ENCODE measurements around the gene DCAF4. TPM values are rescaled to one million over a fixed set of nuclear protein-coding genes. Genes with fewer than 3 reads are reported as not detected.

DCAF4 gene
- total RNA-seq, 3 donors from 2014 or later (not counting 1 experiment from before 2014, with no cell fraction given), result 4.6 to 18.6 (median 16.5) TPM

GRCh38 chr14:72917094-72917802 is 9.0 kb upstream of the DCAF4 start:
- Mint-ChIP-seq H3K27ac (no peak overlapping the region), H3K36me3 (no peaks in the 10 kb centered on the region), H3K27me3 (ENCODE audit: low read depth in 2 of 2) (peaks cover 38 to 41% of the 10 kb centered on the region in 2 donors), H3K9me3 (no peaks in the 10 kb centered on the region), H3K4me1 (no peaks in the 10 kb centered on the region), H3K4me3 (no peak overlapping the region)
- Histone ChIP-seq H3K4me3 (ENCODE audit: low read length) (no peak overlapping the region), H3K4me1 (ENCODE audit: control insufficient read depth, insufficient read depth, low read length) (no peaks in the 10 kb centered on the region), H3K27me3 (ENCODE audit: control insufficient read depth, insufficient read depth, low read length) (peaks cover 10% of the 10 kb centered on the region), H3K36me3 (ENCODE audit: control insufficient read depth, insufficient read depth, low read length) (no peaks in the 10 kb centered on the region), H3K27ac (ENCODE audit: low read length) (no peak overlapping the region), H3K9me3 (ENCODE audit: control insufficient read depth, insufficient read depth, low read length) (no peaks in the 10 kb centered on the region)
- intact Hi-C loops (cut with micrococcal nuclease), result no loop called here
- TF ChIP-seq, protein P1, sequence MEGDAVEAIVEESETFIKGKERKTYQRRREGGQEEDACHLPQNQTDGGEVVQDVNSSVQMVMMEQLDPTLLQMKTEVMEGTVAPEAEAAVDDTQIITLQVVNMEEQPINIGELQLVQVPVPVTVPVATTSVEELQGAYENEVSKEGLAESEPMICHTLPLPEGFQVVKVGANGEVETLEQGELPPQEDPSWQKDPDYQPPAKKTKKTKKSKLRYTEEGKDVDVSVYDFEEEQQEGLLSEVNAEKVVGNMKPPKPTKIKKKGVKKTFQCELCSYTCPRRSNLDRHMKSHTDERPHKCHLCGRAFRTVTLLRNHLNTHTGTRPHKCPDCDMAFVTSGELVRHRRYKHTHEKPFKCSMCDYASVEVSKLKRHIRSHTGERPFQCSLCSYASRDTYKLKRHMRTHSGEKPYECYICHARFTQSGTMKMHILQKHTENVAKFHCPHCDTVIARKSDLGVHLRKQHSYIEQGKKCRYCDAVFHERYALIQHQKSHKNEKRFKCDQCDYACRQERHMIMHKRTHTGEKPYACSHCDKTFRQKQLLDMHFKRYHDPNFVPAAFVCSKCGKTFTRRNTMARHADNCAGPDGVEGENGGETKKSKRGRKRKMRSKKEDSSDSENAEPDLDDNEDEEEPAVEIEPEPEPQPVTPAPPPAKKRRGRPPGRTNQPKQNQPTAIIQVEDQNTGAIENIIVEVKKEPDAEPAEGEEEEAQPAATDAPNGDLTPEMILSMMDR (IDR thresholded peaks at IDR 0.05), result no peak
- ATAC-seq (no peak), DNase-seq (no peak)
- 78% methylated on average over 8 of the region's 9 CpGs for WGBS (ENCODE audit: insufficient coverage)

GRCh38 chr14:72920008-72920407 is 6.3 kb upstream of the DCAF4 start:
- H3K9me3 Mint-ChIP-seq, result no peaks in the 10 kb centered on the region
- DNase-seq (no peak), ATAC-seq (no peak)
- peaks cover 10% of the 10 kb centered on the region for H3K27me3 ChIP-seq (ENCODE audit: control insufficient read depth, insufficient read depth, low read length)
- H3K4me3 ChIP-seq (ENCODE audit: low read length), result no peak overlapping the region
- H3K36me3 Mint-ChIP-seq, result no peaks in the 10 kb centered on the region
- TF ChIP-seq, protein P1 (IDR thresholded peaks at IDR 0.05), result no peak
- H3K27ac Mint-ChIP-seq, result no peak overlapping the region
- H3K9me3 ChIP-seq (ENCODE audit: control insufficient read depth, insufficient read depth, low read length), result no peaks in the 10 kb centered on the region
- H3K4me1 Mint-ChIP-seq, result no peaks in the 10 kb centered on the region
- intact Hi-C loops (cut with micrococcal nuclease), result no loop called here
- H3K36me3 ChIP-seq (ENCODE audit: control insufficient read depth, insufficient read depth, low read length), result no peaks in the 10 kb centered on the region
- H3K27ac ChIP-seq (ENCODE audit: low read length), result no peak overlapping the region
- H3K4me3 Mint-ChIP-seq, result no peak overlapping the region
- peaks cover 28 to 29% of the 10 kb centered on the region in 2 donors for H3K27me3 Mint-ChIP-seq (ENCODE audit: low read depth in 2 of 2)
- WGBS (ENCODE audit: insufficient coverage), result 79% methylated on average over 2 of the region's 2 CpGs
- no peaks in the 10 kb centered on the region for H3K4me1 ChIP-seq (ENCODE audit: control insufficient read depth, insufficient read depth, low read length)

GRCh38 chr14:72921396-72921795 is 4.9 kb upstream of the DCAF4 start:
- Histone ChIP-seq H3K4me3 (ENCODE audit: low read length) (no peak overlapping the region), H3K9me3 (ENCODE audit: control insufficient read depth, insufficient read depth, low read length) (no peaks in the 10 kb centered on the region), H3K36me3 (ENCODE audit: control insufficient read depth, insufficient read depth, low read length) (no peaks in the 10 kb centered on the region), H3K4me1 (ENCODE audit: control insufficient read depth, insufficient read depth, low read length) (peaks cover 6% of the 10 kb centered on the region), H3K27me3 (ENCODE audit: control insufficient read depth, insufficient read depth, low read length) (peaks cover 10% of the 10 kb centered on the region), H3K27ac (ENCODE audit: low read length) (no peak overlapping the region)
- ATAC-seq (no peak), DNase-seq (no peak)
- Mint-ChIP-seq H3K27ac (no peak overlapping the region), H3K4me1 (peaks cover 4 to 12% of the 10 kb centered on the region in 2 donors), H3K9me3 (no peaks in the 10 kb centered on the region), H3K4me3 (no peak overlapping the region), H3K36me3 (no peaks in the 10 kb centered on the region), H3K27me3 (ENCODE audit: low read depth in 2 of 2) (peaks cover 28 to 31% of the 10 kb centered on the region in 2 donors)
- intact Hi-C loops (cut with micrococcal nuclease), result no loop called here
- TF ChIP-seq, protein P1 (IDR thresholded peaks at IDR 0.05), result no peak

DNA sequence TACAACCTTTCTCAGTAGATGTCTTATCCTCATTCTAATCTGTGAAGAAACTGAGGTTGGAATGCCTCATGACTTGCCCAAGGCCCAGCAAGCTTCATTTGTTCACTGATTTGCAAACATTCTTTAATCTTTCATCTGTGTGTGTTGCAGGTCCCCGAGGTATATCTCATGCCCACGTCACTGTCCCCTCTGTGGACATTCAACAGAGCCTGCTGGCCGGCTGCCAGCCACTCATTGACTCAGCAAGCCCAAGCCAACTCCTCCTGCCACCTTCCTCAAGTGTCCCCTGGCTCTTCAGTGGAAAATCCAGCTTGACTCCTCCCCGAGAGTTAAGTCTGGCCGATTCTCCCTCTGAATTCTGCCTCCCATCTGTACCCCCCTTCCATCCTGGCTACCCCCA is 1.9 kb upstream of the DCAF4 start:
- H3K27ac ChIP-seq (ENCODE audit: low read length), result no peak overlapping the region
- no peak overlapping the region for H3K4me3 Mint-ChIP-seq

More for the DNA sequence above, 1.9 kb upstream of the DCAF4 start:
- WGBS (ENCODE audit: insufficient coverage), result 74% methylated on average over 5 of the region's 5 CpGs
- no peak overlapping the region for H3K4me3 ChIP-seq (ENCODE audit: low read length)
- Mint-ChIP-seq H3K27ac (no peak overlapping the region), H3K27me3 (ENCODE audit: low read depth in 2 of 2) (peaks cover 9 to 21% of the 10 kb centered on the region in 2 donors), H3K9me3 (no peaks in the 10 kb centered on the region), H3K36me3 (no peaks in the 10 kb centered on the region), H3K4me1 (peaks cover 8 to 18% of the 10 kb centered on the region in 2 donors)
- no peak for DNase-seq
- no peaks in the 10 kb centered on the region for H3K9me3 ChIP-seq (ENCODE audit: control insufficient read depth, insufficient read depth, low read length)
- TF ChIP-seq, protein P1 (IDR thresholded peaks at IDR 0.05), result no peak
- peaks cover 6% of the 10 kb centered on the region for H3K27me3 ChIP-seq (ENCODE audit: control insufficient read depth, insufficient read depth, low read length)
- ATAC-seq, result no peak
- intact Hi-C loops (cut with micrococcal nuclease), result no loop called here
- peaks cover 17% of the 10 kb centered on the region for H3K4me1 ChIP-seq (ENCODE audit: control insufficient read depth, insufficient read depth, low read length)
- no peaks in the 10 kb centered on the region for H3K36me3 ChIP-seq (ENCODE audit: control insufficient read depth, insufficient read depth, low read length)
